WERI-Rb-1 (cell line): ENCODE data around the gene ROBO1.

Experiments
- DNase-seq: peaks from one replicate; pipeline ENCODE4 v3.0.0-alpha.2; 2020
- H3K27ac ChIP-seq: fragments of 250-450 bp; sonication (Bioruptor Pico); 2 replicates; pipeline ENCODE4 v1.5.1; 2020; ENCODE audit warnings: mild to moderate bottlenecking, moderate library complexity
- H3K27me3 ChIP-seq: fragments of 250-450 bp; sonication (Bioruptor Pico); 2 replicates; pipeline ENCODE4 v1.5.1; 2021; ENCODE audit warnings: mild to moderate bottlenecking, low read depth, moderate library complexity; ENCODE audit not compliant: insufficient read depth, severe bottlenecking
- H3K36me3 ChIP-seq: fragments of 250-450 bp; sonication (Bioruptor Pico); 2 replicates; pipeline ENCODE4 v1.5.1; 2020; ENCODE audit warnings: mild to moderate bottlenecking, moderate library complexity
- H3K4me3 ChIP-seq: 2 replicates; pipeline ENCODE4 v1.5.1; 2011; ENCODE audit warnings: low read depth, mild to moderate bottlenecking, control low read depth, low read length
- H3K9me3 ChIP-seq: fragments of 250-450 bp; sonication (Bioruptor Pico); 2 replicates; pipeline ENCODE4 v1.5.1; 2021; ENCODE audit warnings: mild to moderate bottlenecking, moderate library complexity; ENCODE audit not compliant: severe bottlenecking
- CTCF ChIP-seq: IDR thresholded peaks from 2 replicates; pipeline ENCODE4 v1.5.1; 2011; ENCODE audit warnings: low read depth, mild to moderate bottlenecking, control low read depth, inconsistent platforms, low read length

The ROBO1 gene

GRCh38 chr3:79067734-79068133 lies 700.1 kb downstream of the ROBO1 start:
- H3K27ac ChIP-seq, result no peak overlapping the region
- H3K27me3 ChIP-seq, result no peaks in the 10 kb centered on the region
- DNase-seq, result no peak

GRCh38 chr3:79066481-79066880 lies 701.3 kb downstream of the ROBO1 start:
- no peak overlapping the region for H3K27ac ChIP-seq
- H3K9me3 ChIP-seq, result no peaks in the 10 kb centered on the region
- no peak for DNase-seq
- H3K4me3 ChIP-seq, result no peak overlapping the region
- H3K36me3 ChIP-seq, result no peaks in the 10 kb centered on the region
- no peaks in the 10 kb centered on the region for H3K27me3 ChIP-seq
- TF ChIP-seq CTCF, result no peak

More at GRCh38 chr3:79067734-79068133, 700.1 kb downstream of the ROBO1 start:
- Histone ChIP-seq H3K4me3 (no peak overlapping the region), H3K36me3 (no peaks in the 10 kb centered on the region), H3K9me3 (no peaks in the 10 kb centered on the region)
- TF ChIP-seq CTCF, result no peak

GRCh38 chr3:79063624-79064023 lies 704.2 kb downstream of the ROBO1 start:
- Histone ChIP-seq H3K9me3 (no peaks in the 10 kb centered on the region), H3K36me3 (no peaks in the 10 kb centered on the region), H3K27ac (no peak overlapping the region), H3K27me3 (no peaks in the 10 kb centered on the region), H3K4me3 (no peak overlapping the region)
- no peak for DNase-seq
- no peak for TF ChIP-seq CTCF

- DNase-seq, result no peak
- H3K27ac ChIP-seq, result no peak overlapping the region
- H3K27me3 ChIP-seq, result no peaks in the 10 kb centered on the region
- H3K9me3 ChIP-seq, result no peaks in the 10 kb centered on the region
- H3K4me3 ChIP-seq, result no peak overlapping the region
- no peak for TF ChIP-seq CTCF
- no peaks in the 10 kb centered on the region for H3K36me3 ChIP-seq
Measured at GRCh38 chr3:79057756-79058155, 710.0 kb downstream of the ROBO1 start.

GRCh38 chr3:79056498-79056897 lies 711.3 kb downstream of the ROBO1 start:
- H3K27ac ChIP-seq, result no peak overlapping the region
- no peak for DNase-seq
- no peaks in the 10 kb centered on the region for H3K36me3 ChIP-seq
- H3K4me3 ChIP-seq, result no peak overlapping the region
- no peaks in the 10 kb centered on the region for H3K27me3 ChIP-seq
- H3K9me3 ChIP-seq, result peaks cover 7% of the 10 kb centered on the region
- TF ChIP-seq CTCF, result no peak

GRCh38 chr3:79052054-79052681 lies 715.6 kb downstream of the ROBO1 start:
- no peaks in the 10 kb centered on the region for H3K27me3 ChIP-seq
- peaks cover 9% of the 10 kb centered on the region for H3K9me3 ChIP-seq
- TF ChIP-seq CTCF, result no peak
- H3K36me3 ChIP-seq, result no peaks in the 10 kb centered on the region
- no peak overlapping the region for H3K4me3 ChIP-seq
- H3K27ac ChIP-seq, result no peak overlapping the region
- DNase-seq, result peak; percentile 23
